SKM-1 treated with dmso at 0.1 percent for 144 hours (cell line): Measurements from ENCODE around the gene OR2T6.
"Not testable (repeated sequence)": the region's sequence is repeated elsewhere in the genome, so short reads cannot be mapped to it uniquely, and the experiment has no call there.

Source experiments
- DNase-seq: peaks from one replicate; lab custom pipeline; 2025; ENCODE audit not compliant: unreplicated experiment; lab: John Stamatoyannopoulos, UW

OR2T6 gene

GRCh38 chr1:248375446-248375845 is at the start of gene OR2T6:
OR2T6 (plus strand) TSS chr1:248375746; CDS start chr1:248387609, 11,863 bp downstream.
- DNase-seq = no peak

DNA sequence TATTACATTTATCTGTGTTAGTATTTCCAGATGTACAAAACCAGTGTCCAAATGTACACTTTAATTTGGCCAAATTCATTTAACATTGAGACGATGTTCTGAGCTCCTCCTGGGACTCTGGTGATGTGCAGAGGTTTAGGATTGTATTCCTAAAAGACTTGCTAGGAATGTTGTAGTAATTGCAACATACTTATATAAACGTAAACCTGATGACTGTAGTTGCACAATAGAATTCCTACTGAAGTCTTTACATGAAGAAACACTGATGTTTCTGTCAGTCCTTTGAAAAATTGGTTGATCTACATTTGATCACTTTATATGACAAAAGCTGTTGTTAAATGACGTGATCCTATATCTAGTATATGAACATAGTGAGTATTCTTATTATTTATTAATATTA is 32.1 kb upstream of the OR2T6 start:
- no peak for DNase-seq

GRCh38 chr1:248348475-248348874 is 27.1 kb upstream of the OR2T6 start, which contains the start of gene OR14C36:
OR14C36 (plus strand) TSS chr1:248348775; CDS start chr1:248348775, 0 bp downstream.
- no peak for DNase-seq

- DNase-seq = no peak
Observed at GRCh38 chr1:248359415-248359814, 16.1 kb upstream of the OR2T6 start.

GRCh38 chr1:248361121-248361715 is 14.3 kb upstream of the OR2T6 start, which contains the start of gene OR2T4:
OR2T4 (plus strand) TSS chr1:248361665; CDS start chr1:248361665, 0 bp downstream.
- no peak for DNase-seq

DNA sequence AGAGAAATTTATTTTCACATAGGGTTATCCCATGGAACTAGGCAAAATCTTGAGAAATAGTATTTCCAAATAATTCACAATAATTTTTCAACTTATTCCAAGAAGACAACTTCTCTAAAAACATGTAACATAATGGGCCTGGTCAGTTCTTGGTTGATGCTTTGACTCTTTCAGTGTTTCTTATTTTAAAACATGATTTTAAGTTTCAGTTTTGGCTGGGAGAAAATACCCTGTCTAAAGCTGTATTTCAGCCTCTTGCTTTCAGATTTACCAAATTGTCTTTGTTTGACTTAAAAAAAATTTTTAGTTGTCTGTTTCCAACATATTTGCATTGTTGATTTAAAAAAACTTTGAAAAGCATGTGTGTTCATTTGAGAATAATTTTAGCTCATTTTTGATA is 8.9 kb upstream of the OR2T6 start:
- DNase-seq = no peak

DNA sequence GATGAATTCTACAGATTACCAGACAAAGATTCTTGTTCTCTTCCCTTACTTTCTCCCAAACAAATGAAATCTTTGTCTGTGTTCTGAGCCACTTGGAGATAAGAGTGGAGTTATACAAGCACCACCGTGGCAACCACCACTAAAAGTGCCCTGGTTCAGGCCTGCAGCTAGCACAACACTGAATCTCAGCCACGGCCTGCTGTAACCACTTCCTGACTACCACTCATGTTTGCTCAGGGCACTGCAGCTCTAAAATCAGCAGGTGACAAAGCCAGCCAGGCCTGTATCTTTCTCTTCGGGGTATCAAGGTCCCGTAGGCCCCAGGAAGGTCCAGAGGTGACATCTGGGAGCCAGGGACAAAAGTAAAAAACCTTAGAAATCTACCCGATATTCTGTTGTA is 3.2 kb upstream of the OR2T6 start:
- no peak for DNase-seq

DNA sequence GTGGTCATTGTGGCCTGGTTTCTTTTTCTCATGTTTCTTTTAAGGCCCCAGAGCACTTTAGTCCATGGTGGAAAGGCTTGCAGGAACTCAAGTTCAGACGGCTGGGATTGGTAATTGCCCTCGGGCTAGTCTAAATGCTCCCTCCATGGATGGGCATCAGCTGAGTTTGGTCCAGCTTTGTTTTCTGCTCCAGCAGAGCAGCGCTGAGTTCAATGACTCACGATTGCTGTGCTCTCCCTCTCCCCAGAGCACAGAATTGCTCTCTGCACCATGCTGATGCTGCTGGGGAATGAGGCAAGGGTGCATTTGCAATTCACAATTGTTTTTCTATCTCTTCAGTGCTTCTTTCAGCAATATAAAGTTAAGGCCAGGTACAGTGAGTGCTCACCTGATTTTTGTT is 1.8 kb upstream of the OR2T6 start:
- no peak for DNase-seq

GRCh38 chr1:248376916-248377315 is 1.4 kb downstream of the OR2T6 start:
- DNase-seq = no peak

- DNase-seq = no peak
Observed at GRCh38 chr1:248380854-248381253, 5.3 kb downstream of the OR2T6 start.

GRCh38 chr1:248388426-248388825 is 12.9 kb downstream of the OR2T6 start:
- DNase-seq = no peak

DNA sequence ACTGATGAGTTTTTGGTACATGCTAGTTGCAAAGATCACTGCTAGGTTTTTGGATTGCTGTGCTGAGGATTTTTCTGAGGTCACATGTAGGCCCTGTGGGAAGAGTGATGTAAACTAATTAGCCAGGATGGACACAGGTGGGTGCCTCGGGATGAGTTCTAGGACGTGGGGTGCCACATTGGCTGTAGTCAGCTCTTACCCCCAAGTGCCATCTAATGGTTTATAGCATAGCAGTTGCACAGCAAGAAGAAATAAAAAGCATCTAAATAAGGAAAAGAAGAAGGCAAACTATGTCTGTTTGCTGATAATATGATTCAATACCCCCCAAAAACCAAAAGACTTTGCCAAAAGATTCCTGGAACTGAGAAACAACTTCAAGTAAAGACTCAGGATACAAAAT is 17.5 kb downstream of the OR2T6 start:
- DNase-seq = no peak

GRCh38 chr1:248402748-248403147 is 27.2 kb downstream of the OR2T6 start, which contains the start of gene OR2T1:
OR2T1 (plus strand) TSS chr1:248403048; CDS start chr1:248406148, 3,100 bp downstream.
- no peak for DNase-seq

DNA sequence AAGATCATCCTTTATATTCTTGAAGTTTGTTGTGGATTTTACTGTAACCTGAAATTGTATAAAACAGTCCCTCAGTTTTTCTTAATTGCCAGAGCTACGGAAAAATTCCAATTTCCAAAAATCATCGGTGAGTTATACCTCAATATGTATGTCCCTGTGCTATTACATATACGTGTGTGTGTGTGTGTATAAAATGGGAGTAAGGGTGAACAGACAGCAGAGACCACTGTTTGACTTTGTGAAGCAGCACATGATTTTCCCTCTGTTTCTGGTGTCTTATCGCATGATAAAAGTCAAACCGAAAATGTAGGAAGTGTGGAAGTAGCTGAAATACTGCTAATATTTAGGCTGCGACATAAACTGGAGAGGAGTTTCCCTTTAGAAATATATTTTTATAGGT is 28.5 kb downstream of the OR2T6 start:
- DNase-seq = peak; percentile 63

- no peak for DNase-seq
Observed at GRCh38 chr1:248406721-248407692, 31.5 kb downstream of the OR2T6 start.

DNA sequence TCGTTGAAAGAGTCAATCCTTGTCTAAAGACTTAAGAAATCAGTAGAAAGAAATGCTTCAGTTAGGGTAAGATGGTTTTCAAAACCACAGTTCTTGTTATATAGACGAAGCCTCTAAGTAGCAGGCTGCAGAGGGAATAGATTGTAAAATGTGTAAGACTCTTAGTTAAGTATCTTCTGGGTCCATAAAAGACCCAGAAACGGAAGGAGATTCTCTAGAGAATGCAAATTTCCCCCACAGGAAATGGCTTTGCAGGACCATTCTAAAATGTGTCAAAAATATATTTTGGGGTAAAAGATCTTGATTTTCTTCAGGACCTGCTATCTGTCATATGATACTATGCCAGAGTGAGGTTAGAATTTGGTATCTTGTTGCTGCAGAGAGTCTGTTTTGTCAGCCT is 40.7 kb downstream of the OR2T6 start:
- DNase-seq = no peak

GRCh38 chr1:248417854-248418253 is 42.3 kb downstream of the OR2T6 start:
- no peak for DNase-seq

GRCh38 chr1:248421384-248421783 is 45.8 kb downstream of the OR2T6 start:
- no peak for DNase-seq

GRCh38 chr1:248427526-248428191 is 52.1 kb downstream of the OR2T6 start:
- not testable (repeated sequence) for DNase-seq

DNA sequence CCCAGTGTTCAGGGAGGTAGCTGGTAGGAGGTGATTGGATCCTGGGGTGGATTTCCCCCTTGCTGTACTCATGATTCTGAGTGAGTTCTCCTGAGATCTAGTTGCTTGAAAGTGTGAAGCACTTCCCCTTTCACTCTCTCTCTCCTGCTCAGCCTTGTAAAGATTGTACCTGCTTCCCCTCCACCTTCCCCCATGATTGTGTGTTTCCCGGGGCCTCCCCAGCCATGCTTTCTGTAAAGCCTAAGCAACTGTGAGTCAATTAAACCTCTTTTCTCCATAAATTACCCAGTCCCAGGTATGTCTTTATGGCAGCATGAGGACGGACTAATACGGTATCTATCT is 52.6 kb downstream of the OR2T6 start:
- not testable (repeated sequence) for DNase-seq

- DNase-seq = not testable (repeated sequence)
Observed at GRCh38 chr1:248431683-248432082, 56.1 kb downstream of the OR2T6 start.
